Measurements from ENCODE around the gene SHROOM3. TPM values are rescaled to one million over a fixed set of nuclear protein-coding genes. Genes with fewer than 3 reads are reported as not detected.

Gene SHROOM3
- total and polyA plus RNA-seq, 2 donors (not counting 3 experiments of a cell fraction or from before 2014, with no cell fraction given) = 2.7 to 6.7 TPM

DNA sequence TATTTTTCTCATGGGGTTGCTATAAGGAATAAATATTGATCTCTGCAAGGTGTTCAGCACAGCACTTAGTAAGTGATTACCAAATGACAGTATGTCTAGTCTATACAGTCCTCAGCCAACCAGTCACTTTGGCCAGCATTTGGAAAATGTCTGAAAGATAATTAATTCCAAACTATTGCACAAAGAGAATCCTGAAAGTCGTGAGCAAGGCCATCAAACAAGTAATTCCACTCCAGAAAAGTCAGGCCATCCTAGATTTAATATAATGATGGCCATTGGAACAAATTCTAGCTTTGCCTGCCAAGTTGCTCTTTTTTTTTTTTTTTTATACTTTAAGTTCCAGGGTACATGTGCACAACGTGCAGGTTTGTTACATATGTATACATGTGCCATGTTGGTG, 96.6 kb downstream of the SHROOM3 start:
- POLR2A ChIA-PET = no interaction called here

More for the DNA sequence above, 96.6 kb downstream of the SHROOM3 start:
- H3K79me2 ChIP-seq (ENCODE audit: control insufficient read depth, insufficient read depth, low read length) = no peaks in the 10 kb centered on the region
- H3K27me3 ChIP-seq (ENCODE audit: control insufficient read depth in 2 of 2, insufficient read depth in 2 of 2, low read length in 2 of 2) = peaks cover 7 to 8% of the 10 kb centered on the region in 2 experiments
- H3K9ac ChIP-seq (replicated peaks; ENCODE audit: extremely low read depth, insufficient read depth, low read length) = no peak overlapping the region
- CTCF ChIA-PET = interaction anchor here (1.2 to 1.6 kb wide), 2 partner anchors 9 to 15 kb away, joined by 3 to 4 read pairs; no protein-coding TSS in a partner anchor
- H3K27ac ChIP-seq (ENCODE audit: insufficient read depth, low read depth, low read length) = no peak overlapping the region
- no TSS peak for BruUV-seq (replicated peaks)
- no peak for DNase-seq (ENCODE audit: low read depth, low spot score)
- no peak overlapping the region for H3K4me3 ChIP-seq (replicated peaks in 1 of 3; ENCODE audit: insufficient read depth in 1 of 3, low read depth in 1 of 3, low read length in 3 of 3)
- no peak for FAIRE-seq
- H4K20me1 ChIP-seq (replicated peaks; ENCODE audit: control insufficient read depth, extremely low read depth, insufficient read depth, low read length) = no peaks in the 10 kb centered on the region
- TF ChIP-seq POLR2AphosphoS5 (IDR thresholded peaks at IDR 0.05; ENCODE audit: insufficient read depth, low read depth, low read length) = no peak
- TF ChIP-seq GATA2 (IDR thresholded peaks at IDR 0.05; ENCODE audit: insufficient read depth, insufficient read length, low read depth, low read length) = no peak
- TF ChIP-seq, protein P1, sequence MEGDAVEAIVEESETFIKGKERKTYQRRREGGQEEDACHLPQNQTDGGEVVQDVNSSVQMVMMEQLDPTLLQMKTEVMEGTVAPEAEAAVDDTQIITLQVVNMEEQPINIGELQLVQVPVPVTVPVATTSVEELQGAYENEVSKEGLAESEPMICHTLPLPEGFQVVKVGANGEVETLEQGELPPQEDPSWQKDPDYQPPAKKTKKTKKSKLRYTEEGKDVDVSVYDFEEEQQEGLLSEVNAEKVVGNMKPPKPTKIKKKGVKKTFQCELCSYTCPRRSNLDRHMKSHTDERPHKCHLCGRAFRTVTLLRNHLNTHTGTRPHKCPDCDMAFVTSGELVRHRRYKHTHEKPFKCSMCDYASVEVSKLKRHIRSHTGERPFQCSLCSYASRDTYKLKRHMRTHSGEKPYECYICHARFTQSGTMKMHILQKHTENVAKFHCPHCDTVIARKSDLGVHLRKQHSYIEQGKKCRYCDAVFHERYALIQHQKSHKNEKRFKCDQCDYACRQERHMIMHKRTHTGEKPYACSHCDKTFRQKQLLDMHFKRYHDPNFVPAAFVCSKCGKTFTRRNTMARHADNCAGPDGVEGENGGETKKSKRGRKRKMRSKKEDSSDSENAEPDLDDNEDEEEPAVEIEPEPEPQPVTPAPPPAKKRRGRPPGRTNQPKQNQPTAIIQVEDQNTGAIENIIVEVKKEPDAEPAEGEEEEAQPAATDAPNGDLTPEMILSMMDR (IDR thresholded peaks at IDR 0.05; ENCODE audit: extremely low read depth in 1 of 2, insufficient read depth in 1 of 2, low read depth in 1 of 2, low read length in 2 of 2) = no peak
- TF ChIP-seq POLR2A (IDR thresholded peaks at IDR 0.05; ENCODE audit: low read depth, low read length) = no peak
- TF ChIP-seq FOS (IDR thresholded peaks at IDR 0.05; ENCODE audit: borderline replicate concordance, insufficient read depth, low read length) = no peak
- no peak for TF ChIP-seq MYC (IDR thresholded peaks at IDR 0.05; ENCODE audit: low read depth, low read length)
- TF ChIP-seq, protein P2, sequence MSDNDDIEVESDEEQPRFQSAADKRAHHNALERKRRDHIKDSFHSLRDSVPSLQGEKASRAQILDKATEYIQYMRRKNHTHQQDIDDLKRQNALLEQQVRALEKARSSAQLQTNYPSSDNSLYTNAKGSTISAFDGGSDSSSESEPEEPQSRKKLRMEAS (IDR thresholded peaks at IDR 0.05; ENCODE audit: insufficient read depth, insufficient read length) = no peak
- TF ChIP-seq JUN (IDR thresholded peaks at IDR 0.05; ENCODE audit: borderline replicate concordance, insufficient read depth, insufficient read length, low read depth) = no peak
- no peak for TF ChIP-seq EZH2 (IDR thresholded peaks at IDR 0.05; ENCODE audit: borderline replicate concordance, low read depth, low read length, severe bottlenecking)
- no peak overlapping the region for H3K4me2 ChIP-seq (ENCODE audit: insufficient read depth, low read length)
- H3K4me1 ChIP-seq (ENCODE audit: control insufficient read depth, extremely low read depth, insufficient read depth, low read length) = no peaks in the 10 kb centered on the region
- intact Hi-C loops (cut with micrococcal nuclease) (no loop called here), dilution Hi-C loops (cut with MboI; ENCODE audit: extremely low pct_ligation_motif_present, low sequenced_read_pairs) (no loop called here)
- no peaks in the 10 kb centered on the region for H3K36me3 ChIP-seq (ENCODE audit: control insufficient read depth in 2 of 2, extremely low read depth in 1 of 2, insufficient read depth in 2 of 2, low read length in 2 of 2)
- no peaks in the 10 kb centered on the region for H3K9me1 ChIP-seq (replicated peaks; ENCODE audit: control insufficient read depth, extremely low read depth, insufficient read depth, low read length)
- H3K9me3 ChIP-seq (replicated peaks; ENCODE audit: control insufficient read depth, insufficient read depth, low read length) = no peaks in the 10 kb centered on the region
- H2AFZ ChIP-seq (ENCODE audit: low read depth, low read length) = no peak overlapping the region

Data from endothelial cell of umbilical vein (primary cell).